NCI-H2171 (cell line): ENCODE results near the gene FHIP1A.

Source experiments
- DNase-seq: peaks from one replicate; lab custom pipeline; 2025; lab: John Stamatoyannopoulos, UW

Gene FHIP1A

DNA sequence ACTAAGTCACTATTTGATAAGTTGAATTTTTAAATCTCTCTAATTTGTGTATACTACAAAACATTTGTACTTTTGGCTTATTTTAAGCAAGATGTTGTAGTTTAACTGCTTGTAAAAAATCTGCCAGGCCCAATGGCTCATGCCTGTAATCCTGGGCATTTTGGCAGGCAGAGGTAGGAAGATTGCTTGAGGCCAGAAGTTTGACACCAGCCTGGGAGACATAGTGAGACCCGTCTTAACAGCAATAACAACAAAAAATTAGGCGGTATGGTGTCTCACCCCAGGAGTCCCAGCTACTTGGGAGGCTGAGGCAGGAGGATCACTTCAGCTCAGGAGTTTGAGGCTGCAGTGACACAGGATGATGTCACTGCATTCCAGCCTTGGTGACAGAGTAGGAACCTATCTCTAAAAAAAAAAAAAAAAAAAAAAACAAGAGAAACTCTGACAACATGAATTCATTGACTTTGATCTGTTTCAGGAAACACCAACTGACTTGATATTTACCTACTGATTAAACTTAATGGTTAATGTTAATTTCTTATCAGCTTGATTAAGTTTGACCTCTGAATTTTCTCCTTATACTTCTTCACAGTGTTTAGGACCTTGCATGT lies 8.9 kb downstream of the FHIP1A start:
- DNase-seq, result no peak

DNA sequence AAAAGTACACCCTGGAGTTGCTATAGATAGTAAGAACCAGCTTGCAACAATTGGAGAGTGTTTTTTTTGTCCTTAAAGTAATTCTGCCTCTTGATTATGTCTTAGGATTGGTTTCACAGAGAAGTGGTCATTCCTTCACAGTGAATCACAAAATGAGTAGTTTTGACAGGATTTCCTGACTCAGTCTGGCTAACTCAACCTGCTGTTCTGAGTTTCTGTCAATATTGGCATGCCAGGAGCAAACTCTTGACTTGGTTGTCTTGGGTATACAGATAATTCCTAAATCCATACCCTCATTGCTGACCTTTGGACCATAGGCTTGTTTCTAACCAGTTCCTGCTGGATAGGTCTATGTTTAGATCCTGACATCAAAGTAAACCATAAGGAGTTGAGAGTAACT lies 9.4 kb downstream of the FHIP1A start:
- DNase-seq, result no peak

- no peak for DNase-seq
Measured at GRCh38 chr4:151418856-151419255, 9.9 kb downstream of the FHIP1A start.

- no peak for DNase-seq
Measured at GRCh38 chr4:151420250-151420807, 11.4 kb downstream of the FHIP1A start.

GRCh38 chr4:151422854-151423253 lies 13.9 kb downstream of the FHIP1A start:
- DNase-seq, result no peak

GRCh38 chr4:151426513-151426912 lies 17.5 kb downstream of the FHIP1A start:
- DNase-seq, result no peak

GRCh38 chr4:151427266-151427665 lies 18.3 kb downstream of the FHIP1A start:
- no peak for DNase-seq

- no peak for DNase-seq
Measured at GRCh38 chr4:151428346-151428745, 19.4 kb downstream of the FHIP1A start.

DNA sequence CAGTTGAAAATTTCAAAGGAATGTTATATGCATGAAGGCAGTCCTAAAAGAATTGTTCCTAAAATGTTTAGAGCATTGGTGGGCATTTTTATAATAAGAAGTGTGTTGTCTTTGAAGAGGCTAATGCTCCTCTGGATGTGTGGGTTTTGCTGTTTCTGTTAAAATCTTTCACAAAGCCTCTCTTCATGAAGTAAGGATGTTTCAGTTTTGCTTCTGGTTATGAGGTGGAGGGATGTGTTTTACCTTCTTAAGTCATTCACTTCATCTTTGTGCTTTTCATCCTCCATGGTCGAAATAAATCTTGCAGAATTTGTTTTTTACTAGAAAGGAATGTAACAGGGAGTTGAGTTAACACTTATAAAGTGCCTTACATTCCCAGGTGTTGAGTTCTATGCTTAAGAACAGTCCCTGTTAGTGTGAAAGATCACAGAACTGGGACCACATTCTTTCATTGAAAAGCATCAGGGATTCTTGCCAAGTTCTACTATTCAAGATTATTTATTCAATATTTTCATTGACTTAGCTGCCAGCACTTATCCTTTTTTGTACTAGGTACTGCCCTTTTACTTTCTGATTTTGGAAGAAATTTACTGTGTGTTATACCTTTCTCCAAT lies 21.1 kb downstream of the FHIP1A start:
- DNase-seq, result no peak

DNA sequence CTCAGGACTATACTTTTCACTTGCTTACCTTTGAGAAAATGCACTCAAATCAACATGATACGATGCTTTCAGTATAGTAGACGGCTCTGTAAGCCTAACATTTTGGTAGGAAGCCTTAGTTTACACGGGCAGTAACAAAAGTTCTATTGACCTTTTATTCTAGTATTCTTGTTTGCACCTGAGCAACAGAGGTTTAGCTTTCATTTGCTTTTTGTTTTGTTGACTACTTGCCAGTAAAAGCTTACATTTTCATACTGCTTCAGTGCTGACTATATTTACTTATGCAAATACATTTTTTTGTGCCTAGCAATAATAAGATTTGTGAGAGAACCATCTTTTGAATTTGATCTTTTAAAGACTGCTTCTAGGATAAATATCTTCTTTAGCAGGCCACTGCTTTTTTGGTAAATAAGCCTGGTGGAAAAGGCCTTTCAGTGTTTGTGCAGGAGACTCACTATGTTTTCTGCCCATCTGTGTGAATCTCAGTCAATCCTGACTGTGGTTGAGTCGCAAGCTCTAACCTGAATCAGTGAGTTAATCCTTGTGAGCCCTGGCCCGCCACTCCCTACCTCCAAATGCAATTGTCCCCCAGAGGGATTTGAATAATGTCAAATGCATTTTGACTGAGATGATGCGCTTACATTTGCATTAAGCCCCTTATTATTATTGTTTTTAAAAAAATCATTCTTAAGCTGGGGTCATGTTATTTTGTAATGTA lies 21.9 kb downstream of the FHIP1A start:
- no peak for DNase-seq

GRCh38 chr4:151431728-151432127 lies 22.8 kb downstream of the FHIP1A start:
- DNase-seq, result no peak

DNA sequence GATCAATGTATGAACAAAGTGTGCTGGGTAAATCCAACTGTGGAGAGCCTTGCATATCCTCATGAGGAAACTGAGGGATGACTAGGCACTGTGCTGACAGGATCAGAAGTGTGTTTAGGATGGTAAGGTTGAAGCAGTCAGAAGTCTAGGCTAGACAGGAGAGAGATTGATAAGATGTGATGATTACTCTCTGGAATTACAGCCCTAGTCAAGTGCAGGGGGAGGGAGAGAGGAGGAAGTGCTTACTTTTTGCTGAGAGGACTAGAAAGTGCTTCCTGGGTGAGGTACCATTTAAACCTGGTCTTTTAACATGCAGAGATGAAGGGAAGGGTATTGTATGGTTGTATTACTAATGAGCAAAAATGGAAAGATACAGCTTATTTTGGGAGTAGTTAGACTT lies 23.7 kb downstream of the FHIP1A start:
- DNase-seq, result no peak

GRCh38 chr4:151434183-151434860 lies 25.3 kb downstream of the FHIP1A start:
- no peak for DNase-seq

GRCh38 chr4:151436093-151436518 lies 27.1 kb downstream of the FHIP1A start:
- DNase-seq, result no peak

GRCh38 chr4:151437505-151437904 lies 28.5 kb downstream of the FHIP1A start:
- no peak for DNase-seq

- no peak for DNase-seq
Measured at GRCh38 chr4:151438154-151438553, 29.2 kb downstream of the FHIP1A start.

DNA sequence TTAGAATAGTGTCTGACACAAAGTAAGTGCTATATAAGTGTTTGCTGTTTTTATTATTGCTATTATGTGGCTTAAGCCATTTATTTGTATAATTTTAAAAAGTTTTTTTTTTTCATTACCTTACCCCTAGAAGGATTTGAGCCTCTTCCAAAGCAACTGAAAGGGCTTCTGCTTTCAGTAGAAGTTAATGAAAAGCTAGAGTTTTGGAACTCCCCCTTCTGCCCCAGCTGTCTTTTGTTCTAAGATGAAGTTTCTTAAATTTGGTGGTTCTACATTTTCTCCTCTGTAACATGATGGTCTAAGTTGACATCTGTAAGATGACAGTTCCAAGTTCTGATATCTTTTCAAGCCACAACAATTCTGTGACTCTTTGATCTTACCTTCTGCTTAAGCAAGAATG lies 30.3 kb downstream of the FHIP1A start:
- DNase-seq, result no peak

- DNase-seq, result no peak
Measured at GRCh38 chr4:151442002-151442401, 33.0 kb downstream of the FHIP1A start.

GRCh38 chr4:151443247-151443646 lies 34.3 kb downstream of the FHIP1A start:
- no peak for DNase-seq

DNA sequence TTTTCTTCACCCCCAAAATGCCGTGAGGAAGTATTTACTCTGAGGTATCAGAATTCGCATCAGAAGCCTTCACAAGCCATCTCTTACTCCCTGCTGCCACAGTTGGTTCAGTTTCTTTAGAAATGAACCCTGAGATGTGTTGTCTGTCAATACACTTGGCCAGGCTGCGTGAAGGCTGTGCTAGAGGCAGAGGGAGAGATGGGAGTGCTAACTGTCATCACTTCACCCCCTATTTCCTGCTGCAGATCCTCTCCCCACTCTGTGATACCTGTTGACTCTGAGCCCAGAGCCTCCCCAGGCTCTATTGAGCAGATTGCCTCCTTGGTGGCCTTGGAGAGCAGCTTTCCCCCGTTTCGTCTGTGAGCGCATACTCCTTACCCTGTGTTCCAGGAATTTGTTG lies 34.8 kb downstream of the FHIP1A start:
- no peak for DNase-seq

DNA sequence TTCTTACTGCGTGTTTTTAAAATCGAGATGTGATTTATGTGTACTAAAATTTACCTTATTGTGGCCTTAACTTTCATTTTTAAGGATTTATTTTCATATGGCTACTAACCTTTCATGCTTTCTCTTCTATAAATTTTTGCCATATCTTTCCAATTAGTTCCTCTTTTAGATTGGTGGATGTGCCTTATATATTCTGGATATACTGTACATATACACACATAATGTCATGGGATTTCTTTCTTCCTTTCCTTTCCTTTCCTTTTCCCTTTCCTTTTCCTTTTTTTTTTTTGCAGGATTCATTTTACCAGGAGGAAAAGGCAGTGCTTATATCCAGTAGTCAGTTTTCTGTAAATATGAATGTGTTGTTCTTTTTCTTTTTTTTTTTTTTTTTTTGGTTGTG lies 37.2 kb downstream of the FHIP1A start:
- DNase-seq, result no peak

DNA sequence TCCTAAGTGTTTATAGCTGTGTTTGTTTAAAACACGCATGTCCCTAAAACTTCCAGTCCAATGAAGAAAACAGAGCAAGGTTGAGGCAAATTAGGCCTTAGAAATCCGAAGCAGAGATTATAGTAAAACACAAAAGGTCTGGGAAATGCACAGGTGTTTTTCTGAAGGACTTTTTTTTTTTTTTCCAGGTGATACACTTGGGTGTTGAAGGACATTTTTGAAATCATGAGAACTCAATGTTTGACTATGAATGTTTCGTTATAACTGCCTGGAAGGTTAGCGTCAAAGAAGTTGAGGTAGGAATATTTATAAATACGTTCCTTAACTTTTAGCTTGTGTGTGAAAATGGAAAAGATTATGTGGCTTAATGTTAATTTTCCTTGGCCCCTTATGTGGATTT lies 45.5 kb downstream of the FHIP1A start:
- DNase-seq, result no peak

DNA sequence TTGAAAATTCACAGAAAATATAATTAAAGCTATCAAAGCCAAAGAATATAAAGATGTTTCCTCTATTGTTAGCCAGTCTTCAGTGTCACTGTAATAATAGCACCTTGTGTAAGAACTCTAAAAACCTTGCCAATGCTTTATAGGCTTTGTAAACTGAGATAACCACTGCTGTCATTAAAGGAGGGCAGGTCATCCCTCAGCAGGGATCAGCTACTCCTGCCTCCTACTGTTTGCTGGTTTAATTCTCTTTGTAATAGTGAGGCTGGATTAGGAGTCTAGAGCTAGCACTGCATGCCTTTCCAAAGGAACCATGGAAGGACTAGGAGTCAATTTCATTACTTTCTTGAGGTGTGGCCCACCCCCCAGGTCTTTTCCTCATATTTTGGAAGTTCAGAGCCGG lies 46.2 kb downstream of the FHIP1A start:
- no peak for DNase-seq
